Nephron (organoid): ENCODE results near the gene TIPIN.
"Not testable (repeated sequence)": the region's sequence is repeated elsewhere in the genome, so short reads cannot be mapped to it uniquely, and the experiment has no call there.

Experiments
- H3K27ac Mint-ChIP-seq, 3 experiments: 2 replicates each; pipeline ENCODE4 v1.8.0; 2020; ENCODE audit warnings: mixed read lengths in 3 of 3, mild to moderate bottlenecking in 2 of 3, moderate library complexity in 1 of 3
- H3K27me3 Mint-ChIP-seq: 2 replicates; pipeline ENCODE4 v1.8.0; 2021; ENCODE audit warnings: low read depth, mild to moderate bottlenecking, moderate library complexity, mixed read lengths
- H3K36me3 Mint-ChIP-seq: 2 replicates; pipeline ENCODE4 v1.8.0; 2020; ENCODE audit warnings: low read depth, mixed read lengths
- H3K4me1 Mint-ChIP-seq: 2 replicates; pipeline ENCODE4 v1.8.0; 2020; ENCODE audit warnings: mixed read lengths
- H3K4me3 Mint-ChIP-seq, 3 experiments: 2 replicates each; pipeline ENCODE4 v1.8.0; 2020; ENCODE audit warnings: mild to moderate bottlenecking in 3 of 3, mixed read lengths in 3 of 3, moderate library complexity in 2 of 3
- H3K9me3 Mint-ChIP-seq: 2 replicates; pipeline ENCODE4 v1.8.0; 2020; ENCODE audit warnings: mixed read lengths
- CTCF ChIP-seq, 3 experiments: fragments of 200-600 bp; sonication (generic); IDR thresholded peaks; one replicate each; pipeline ENCODE4 v1.5.0; 2021; ENCODE audit warnings: antibody characterized with exemption in 3 of 3; ENCODE audit not compliant: unreplicated experiment in 3 of 3

TIPIN gene

GRCh38 chr15:66356077-66356358 lies 467 bp downstream of the TIPIN start:
- Mint-ChIP-seq H3K27ac (peak overlapping the region; percentile 85 to 90 (median 86)), H3K4me3 (peak overlapping the region; percentile 92 to 93 (median 93)), H3K36me3 (peaks cover 13% of the 10 kb centered on the region), H3K4me1 (peaks cover 9% of the 10 kb centered on the region), H3K9me3 (no peaks in the 10 kb centered on the region), H3K27me3 (no peaks in the 10 kb centered on the region)
- TF ChIP-seq CTCF (IDR thresholded peaks at IDR 0.05; ENCODE audit: unreplicated experiment in 3 of 3): no peak

DNA sequence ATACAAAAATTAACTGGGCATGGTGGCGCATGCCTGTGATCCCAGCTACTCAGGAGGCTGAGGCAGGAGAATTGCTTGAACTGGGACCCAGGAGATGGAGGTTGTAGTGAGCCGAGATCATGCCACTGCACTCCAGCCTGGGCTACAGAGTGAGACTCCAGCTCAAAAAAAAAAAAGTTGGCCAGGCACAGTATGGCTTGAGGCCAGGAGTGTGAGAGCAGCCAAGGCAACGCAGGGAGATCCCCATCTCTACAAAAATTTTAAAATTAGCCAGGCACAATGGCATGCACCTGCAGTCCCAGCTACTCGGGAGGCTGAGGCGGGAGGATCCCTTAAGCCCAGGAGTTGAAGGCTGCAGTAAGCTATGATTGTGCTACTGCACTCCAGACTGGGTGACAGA lies 8.0 kb downstream of the TIPIN start:
- not testable (repeated sequence) for H3K4me1 Mint-ChIP-seq, H3K27me3 Mint-ChIP-seq, H3K9me3 Mint-ChIP-seq, H3K27ac Mint-ChIP-seq, H3K4me3 Mint-ChIP-seq
- peaks cover 37% of the 10 kb centered on the region for H3K36me3 Mint-ChIP-seq

DNA sequence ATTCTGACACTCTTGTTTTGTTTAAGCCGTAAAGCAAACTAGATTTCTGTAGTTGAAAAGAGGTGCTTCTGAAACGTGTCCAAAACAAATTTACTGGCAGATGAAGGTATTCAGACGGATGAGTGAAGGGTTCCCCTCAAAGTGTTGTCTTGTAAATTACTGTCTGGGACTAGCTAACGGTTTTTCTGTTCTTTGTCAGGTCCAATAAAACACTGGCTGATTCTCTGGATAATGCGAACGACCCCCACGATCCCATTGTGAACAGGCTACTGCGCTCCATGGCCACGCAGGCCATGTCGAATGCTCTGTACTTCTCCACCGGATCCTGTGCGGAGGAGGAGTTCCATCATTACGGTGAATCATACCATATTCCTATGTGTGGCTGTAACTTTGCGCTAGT lies 27.7 kb downstream of the TIPIN start:
- Mint-ChIP-seq H3K4me1 (no peaks in the 10 kb centered on the region), H3K27ac (no peak overlapping the region), H3K36me3 (peaks cover 52% of the 10 kb centered on the region), H3K4me3 (no peak overlapping the region), H3K9me3 (no peaks in the 10 kb centered on the region), H3K27me3 (no peaks in the 10 kb centered on the region)
- TF ChIP-seq CTCF (IDR thresholded peaks at IDR 0.05; ENCODE audit: unreplicated experiment in 3 of 3): no peak

DNA sequence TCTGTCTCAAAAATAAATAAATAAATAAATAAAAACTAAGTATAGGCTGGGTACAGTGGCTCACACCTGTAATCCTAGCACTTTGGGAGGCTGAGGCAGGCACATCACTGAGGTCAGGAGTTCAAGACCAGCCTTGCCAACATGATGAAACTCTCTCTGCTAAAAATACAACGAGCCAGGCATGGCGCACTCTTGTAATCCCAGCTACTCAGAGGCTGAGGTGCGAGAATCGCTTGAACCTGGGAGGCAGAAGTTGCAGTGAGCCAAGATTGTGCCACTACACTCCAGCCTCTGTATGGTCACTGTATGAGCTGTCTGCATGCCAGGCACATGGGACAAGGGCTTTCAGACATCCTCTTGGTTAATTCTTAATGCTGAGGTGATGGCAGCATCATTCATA lies 28.7 kb downstream of the TIPIN start:
- Mint-ChIP-seq H3K27me3 (no peaks in the 10 kb centered on the region), H3K4me1 (no peaks in the 10 kb centered on the region), H3K9me3 (no peaks in the 10 kb centered on the region), H3K27ac (no peak overlapping the region), H3K4me3 (no peak overlapping the region), H3K36me3 (peaks cover 52% of the 10 kb centered on the region)
- no peak for TF ChIP-seq CTCF (IDR thresholded peaks at IDR 0.05; ENCODE audit: unreplicated experiment in 3 of 3)

DNA sequence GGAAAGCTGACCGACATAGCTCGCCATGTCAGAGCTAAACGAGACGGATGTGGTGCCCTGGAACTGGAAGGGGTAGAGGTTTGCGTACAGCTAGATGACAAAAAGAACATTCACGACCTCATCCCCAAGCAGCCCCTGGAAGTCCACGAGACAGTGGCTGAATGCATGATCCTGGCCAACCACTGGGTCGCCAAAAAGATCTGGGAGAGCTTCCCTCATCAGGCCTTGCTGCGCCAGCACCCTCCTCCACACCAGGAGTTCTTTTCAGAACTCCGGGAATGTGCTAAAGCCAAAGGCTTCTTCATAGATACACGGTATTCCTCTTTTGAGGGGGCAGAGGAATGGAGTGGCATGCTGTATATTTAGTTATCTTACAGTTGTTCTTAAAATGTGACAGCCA lies 30.4 kb downstream of the TIPIN start:
- Mint-ChIP-seq H3K36me3 (peaks cover 55% of the 10 kb centered on the region), H3K27ac (no peak overlapping the region), H3K4me1 (no peaks in the 10 kb centered on the region), H3K9me3 (no peaks in the 10 kb centered on the region), H3K27me3 (no peaks in the 10 kb centered on the region), H3K4me3 (no peak overlapping the region)
- no peak for TF ChIP-seq CTCF (IDR thresholded peaks at IDR 0.05; ENCODE audit: unreplicated experiment in 3 of 3)

DNA sequence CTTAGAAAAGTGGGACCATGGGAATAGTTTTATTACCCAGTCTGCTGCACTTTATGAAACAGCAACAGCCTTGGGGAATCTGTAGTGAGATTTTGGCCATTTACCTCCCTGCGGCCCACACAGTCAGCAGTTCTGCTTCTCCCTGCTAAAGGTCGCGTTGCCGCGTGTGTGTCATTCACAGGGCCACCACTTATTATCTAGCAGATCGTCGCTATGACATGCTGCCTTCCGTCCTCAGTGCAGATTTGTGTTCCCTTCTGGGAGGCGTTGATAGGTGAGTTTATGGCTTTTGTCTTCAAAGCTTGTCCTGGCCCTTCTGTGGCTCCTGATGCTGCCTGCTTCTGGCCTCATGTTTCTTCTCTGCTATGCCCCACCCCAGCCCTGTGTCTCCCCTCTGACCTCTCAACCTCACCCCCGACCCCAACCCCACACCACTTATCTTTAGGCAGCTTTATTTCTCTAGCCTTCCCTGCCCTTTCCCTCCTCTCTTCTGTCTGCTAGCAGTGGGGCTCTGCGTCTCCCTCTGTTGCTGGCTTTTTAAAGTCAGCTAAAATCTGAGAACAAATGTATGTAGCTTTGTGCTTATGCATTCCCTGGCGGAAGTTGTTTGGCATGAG lies 33.1 kb downstream of the TIPIN start:
- H3K27ac Mint-ChIP-seq: no peak overlapping the region
- H3K9me3 Mint-ChIP-seq: no peaks in the 10 kb centered on the region
- H3K4me1 Mint-ChIP-seq: no peaks in the 10 kb centered on the region
- no peak overlapping the region for H3K4me3 Mint-ChIP-seq
- peaks cover 61% of the 10 kb centered on the region for H3K36me3 Mint-ChIP-seq
- TF ChIP-seq CTCF (IDR thresholded peaks at IDR 0.05; ENCODE audit: unreplicated experiment in 3 of 3): no peak
- H3K27me3 Mint-ChIP-seq: no peaks in the 10 kb centered on the region
